Breast epithelium (tissue), 3 donors: ENCODE results near the gene NR1I2.

Experiments
- CTCF ChIP-seq, 3 donors: fragments of 450-650 bp; IDR thresholded peaks; one replicate each; pipeline ENCODE4 v1.5.1; 2016 to 2017; ENCODE audit warnings: antibody characterized with exemption in 3 of 3, mild to moderate bottlenecking in 3 of 3, moderate library complexity in 3 of 3
- POLR2A ChIP-seq: fragments of 450-650 bp; IDR thresholded peaks from one replicate; pipeline ENCODE4 v1.6.1; 2016; ENCODE audit warnings: antibody characterized with exemption, mild to moderate bottlenecking, moderate library complexity
- POLR2AphosphoS5 ChIP-seq, 3 donors: sonication (generic); formaldehyde crosslinking; IDR thresholded peaks; one replicate each; pipeline ENCODE4 v1.6.1; 2017; ENCODE audit warnings: antibody characterized with exemption in 3 of 3

DNA sequence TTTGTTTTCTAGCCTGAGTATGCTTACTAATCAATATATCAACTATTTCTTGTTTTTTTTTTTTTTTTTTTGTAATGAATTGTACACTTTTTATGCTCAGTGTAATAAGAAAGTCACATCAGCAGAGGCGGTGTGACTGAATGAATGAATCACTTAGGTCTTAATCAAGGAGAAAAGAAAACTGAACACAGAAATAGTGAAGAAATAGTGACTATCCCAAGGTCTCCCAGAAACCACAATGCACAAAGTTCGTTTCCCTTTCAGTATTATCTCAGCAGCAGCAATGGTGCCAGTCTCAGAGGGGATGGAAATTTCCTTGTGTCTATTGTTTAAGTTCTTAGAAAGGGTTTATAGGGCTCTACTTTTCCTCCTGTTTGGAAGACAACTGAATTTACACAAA is 80.7 kb downstream of the NR1I2 start:
- TF ChIP-seq CTCF (IDR thresholded peaks at IDR 0.05): no peak
- no peak for TF ChIP-seq POLR2AphosphoS5 (IDR thresholded peaks at IDR 0.05)
- TF ChIP-seq POLR2A: no peak
